HAP-1 (cell line): ENCODE measurements around the gene METTL8.
A peak's percentile ranks its signal among the peaks of the same experiment; 100 is the strongest.
"Not testable (repeated sequence)": the region's sequence is repeated elsewhere in the genome, so short reads cannot be mapped to it uniquely, and the experiment has no call there.

Experiments
- DNase-seq, 2 experiments: peaks; one replicate each; pipeline ENCODE4 v3.0.0-alpha.2; 2016 to 2020; ENCODE audit warnings: low spot score in 2 of 2
- H3K27me3 ChIP-seq: fragments of 250-450 bp; sonication (Bioruptor Pico); 2 replicates; pipeline ENCODE4 v1.5.1; 2020; ENCODE audit warnings: low read depth, mild to moderate bottlenecking, moderate library complexity
- H3K36me3 ChIP-seq: fragments of 250-450 bp; sonication (Bioruptor Pico); replicated peaks from 2 replicates; pipeline ENCODE4 v1.5.1; 2020; ENCODE audit warnings: mild to moderate bottlenecking
- H3K4me1 ChIP-seq: fragments of 250-450 bp; sonication (Bioruptor Pico); 2 replicates; pipeline ENCODE4 v1.5.1; 2020; ENCODE audit warnings: mild to moderate bottlenecking
- H3K4me3 ChIP-seq: fragments of 250-450 bp; sonication (Bioruptor Pico); 2 replicates; pipeline ENCODE4 v1.5.1; 2020; ENCODE audit warnings: mild to moderate bottlenecking, moderate library complexity
- H3K9me3 ChIP-seq: fragments of 250-450 bp; sonication (Bioruptor Pico); 2 replicates; pipeline ENCODE4 v1.5.1; 2020; ENCODE audit warnings: mild to moderate bottlenecking, moderate library complexity
- in situ Hi-C: fragments of 300-500 bp; cut with MboI; formaldehyde crosslinking; loops from 3 replicates; pipeline ENCODE4 v1.14.3; 2020; ENCODE audit warnings: low sequenced_read_pairs, inconsistent platforms, mixed read lengths

METTL8 gene

DNA sequence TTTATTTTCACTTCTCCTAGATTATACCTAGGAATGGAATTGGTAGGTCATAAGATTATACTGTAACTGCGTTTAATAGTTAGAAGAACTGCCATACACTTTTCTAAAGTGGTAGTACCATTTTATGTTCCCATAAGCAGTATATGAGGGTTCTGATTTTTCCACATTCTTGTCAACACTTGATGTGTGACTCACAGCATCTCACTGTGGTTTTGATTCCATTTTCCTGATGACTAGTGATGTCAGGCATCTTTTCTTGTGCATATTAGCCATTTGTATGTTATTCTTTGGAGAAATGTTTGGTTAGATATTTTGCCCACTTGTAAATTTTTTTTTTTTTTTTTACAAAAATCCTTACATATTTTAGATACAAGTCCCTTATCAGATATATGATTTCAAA lies 2.5 kb upstream of the METTL8 start:
- in situ Hi-C loops = no loop called here
- DNase-seq = no peak
- H3K36me3 ChIP-seq = peaks cover 29% of the 10 kb centered on the region

DNA sequence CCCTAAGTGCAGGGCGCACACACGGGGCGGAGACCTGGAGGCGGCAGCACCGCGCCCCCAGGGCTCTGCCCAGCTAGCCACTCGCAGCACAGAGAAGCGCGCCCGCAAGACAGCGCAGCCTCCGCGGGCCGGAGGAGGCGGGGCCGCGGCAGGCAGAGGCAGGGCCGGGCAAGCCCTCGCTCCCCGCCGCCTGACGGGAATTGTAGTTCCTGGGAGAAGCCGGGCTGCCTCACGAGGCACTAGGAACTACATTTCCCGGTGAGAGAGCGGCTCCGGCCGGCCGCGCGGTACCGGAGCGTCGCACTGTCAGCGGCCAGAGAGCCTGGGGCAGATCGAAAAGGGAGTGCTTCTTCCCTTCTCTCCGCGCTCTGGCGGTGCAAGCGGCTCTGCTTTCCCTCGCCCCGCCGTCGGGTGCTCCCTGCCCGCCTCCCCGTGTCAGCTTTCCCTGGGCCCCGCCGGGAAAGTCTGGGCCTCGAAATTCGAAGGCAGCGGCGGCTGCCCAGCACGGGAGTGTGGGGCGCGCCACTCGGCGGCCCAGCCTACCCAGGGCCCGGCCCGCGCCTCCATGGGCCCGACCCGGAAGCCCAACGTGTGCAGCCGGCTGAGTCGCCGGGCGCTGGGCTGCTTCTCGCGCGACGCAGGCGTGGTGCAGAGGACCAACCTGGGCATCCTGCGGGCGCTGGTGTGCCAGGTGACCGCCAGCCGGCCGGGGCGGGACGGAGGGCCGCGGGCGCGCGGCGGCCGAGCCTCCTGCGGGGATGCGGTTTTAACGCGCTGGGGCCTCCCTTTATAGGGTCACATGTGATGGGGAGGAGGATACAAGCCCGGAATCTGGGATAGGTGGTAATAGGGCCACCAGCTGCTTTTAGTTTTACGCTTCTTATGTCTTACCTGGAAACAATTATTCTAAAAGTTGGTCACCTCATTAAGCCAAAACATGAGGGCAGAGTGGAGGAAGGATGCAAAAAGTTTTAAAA lies 511 bp upstream of the METTL8 start, which contains the start of gene DCAF17:
TSS of gene DCAF17 (plus strand) at position 214 of the 977 bp plus-strand sequence. CDS start at position 566, 352 bp downstream.
- peaks cover 26% of the 10 kb centered on the region for H3K36me3 ChIP-seq
- H3K27me3 ChIP-seq = no peaks in the 10 kb centered on the region
- no peaks in the 10 kb centered on the region; the same call in 1 of the 2 replicates for H3K9me3 ChIP-seq
- DNase-seq = peak; percentile 95 to 97
- peak within 1 kb of the TSS; percentile 80 for H3K4me3 ChIP-seq
- in situ Hi-C loops = no loop called here
- H3K4me1 ChIP-seq = peaks cover 9% of the 10 kb centered on the region

More for the DNA sequence above, 2.5 kb upstream of the METTL8 start:
- Histone ChIP-seq H3K9me3 (no peaks in the 10 kb centered on the region), H3K4me3 (no peak overlapping the region), H3K4me1 (peaks cover 9% of the 10 kb centered on the region), H3K27me3 (no peaks in the 10 kb centered on the region)

DNA sequence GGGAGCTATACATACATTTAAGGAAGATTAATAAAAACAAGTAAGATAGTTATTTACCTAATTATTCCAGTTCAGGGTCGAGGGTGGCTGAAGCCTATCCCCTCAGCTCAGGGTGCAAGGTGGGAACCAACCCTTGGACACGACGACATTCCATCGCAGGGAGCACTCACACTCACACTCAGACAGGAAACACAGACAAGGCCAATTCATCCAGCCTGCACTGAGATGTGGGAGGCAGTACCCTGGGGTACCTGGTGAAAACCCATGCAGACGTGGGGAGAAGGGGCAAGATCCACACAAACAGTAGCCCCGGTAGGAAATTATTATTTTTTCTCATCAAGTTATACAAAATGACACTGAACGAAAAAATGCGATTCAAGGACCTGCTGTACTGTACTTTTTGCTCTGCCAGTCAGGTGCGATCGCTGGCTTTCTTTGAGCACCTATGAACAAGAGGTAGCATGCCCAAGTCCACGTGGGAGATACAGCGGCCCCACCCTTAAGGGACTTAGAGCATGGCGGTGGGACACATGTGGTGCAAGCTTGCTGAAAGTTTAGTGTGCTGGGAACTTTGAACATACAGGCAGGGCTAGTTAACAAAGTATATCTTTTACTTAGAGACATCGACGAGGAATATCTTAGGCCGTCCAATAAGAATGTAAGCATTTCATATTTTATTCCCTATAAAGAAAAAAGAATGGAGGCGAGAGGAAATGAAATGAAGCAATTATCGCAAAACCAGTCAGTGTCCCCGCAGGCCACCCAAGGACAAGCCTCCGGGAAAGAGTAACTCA lies 624 bp downstream of the METTL8 start:
- in situ Hi-C loops = no loop called here

DNA sequence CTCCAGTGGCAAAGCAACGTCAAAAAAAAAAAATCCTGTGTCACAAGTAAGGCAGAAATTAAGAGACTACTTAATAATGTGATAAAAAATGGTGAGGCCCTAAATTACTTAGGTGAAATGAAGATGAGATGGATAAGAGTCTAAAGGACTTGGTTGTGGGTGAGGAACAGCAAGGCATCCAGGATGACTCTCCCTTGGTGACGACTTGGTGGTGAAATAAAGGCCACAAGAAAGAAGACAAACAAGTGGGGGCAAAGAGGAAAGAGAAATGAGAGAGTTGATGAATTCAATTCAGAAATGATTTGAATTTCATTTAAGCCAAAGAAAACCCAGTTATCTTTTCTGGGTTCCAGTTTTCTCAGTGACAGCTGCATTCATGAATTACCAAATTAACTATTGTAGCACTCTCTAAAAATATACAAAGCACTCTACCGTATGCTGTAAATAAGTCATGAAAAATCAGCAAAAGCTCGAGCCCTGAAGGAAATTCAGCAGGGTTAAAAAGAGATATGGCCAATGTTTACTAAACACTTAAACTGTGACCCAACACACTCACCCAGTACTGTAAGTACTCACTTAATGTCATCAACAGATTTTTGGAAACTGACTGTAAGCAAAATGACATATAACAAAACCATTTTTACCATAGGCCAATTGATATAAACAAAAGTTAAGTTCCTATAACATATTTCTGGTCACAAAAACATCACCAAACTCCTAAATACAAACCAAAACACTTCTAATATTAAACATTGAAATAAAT lies 1.4 kb downstream of the METTL8 start:
- H3K4me1 ChIP-seq = peaks cover 9% of the 10 kb centered on the region
- in situ Hi-C loops = no loop called here
- no peaks in the 10 kb centered on the region; the same call in 1 of the 2 replicates for H3K9me3 ChIP-seq
- DNase-seq = no peak
- no peaks in the 10 kb centered on the region for H3K27me3 ChIP-seq
- H3K36me3 ChIP-seq = peaks cover 15% of the 10 kb centered on the region
- peak overlapping the region; percentile 80; the same call in 1 of the 2 replicates for H3K4me3 ChIP-seq

More for the DNA sequence above, 624 bp downstream of the METTL8 start:
- Histone ChIP-seq H3K27me3 (no peaks in the 10 kb centered on the region), H3K9me3 (no peaks in the 10 kb centered on the region; the same call in 1 of the 2 replicates), H3K4me1 (peaks cover 9% of the 10 kb centered on the region), H3K36me3 (peaks cover 23% of the 10 kb centered on the region), H3K4me3 (peak overlapping the region; percentile 80)
- DNase-seq = peak; percentile 55 to 72

DNA sequence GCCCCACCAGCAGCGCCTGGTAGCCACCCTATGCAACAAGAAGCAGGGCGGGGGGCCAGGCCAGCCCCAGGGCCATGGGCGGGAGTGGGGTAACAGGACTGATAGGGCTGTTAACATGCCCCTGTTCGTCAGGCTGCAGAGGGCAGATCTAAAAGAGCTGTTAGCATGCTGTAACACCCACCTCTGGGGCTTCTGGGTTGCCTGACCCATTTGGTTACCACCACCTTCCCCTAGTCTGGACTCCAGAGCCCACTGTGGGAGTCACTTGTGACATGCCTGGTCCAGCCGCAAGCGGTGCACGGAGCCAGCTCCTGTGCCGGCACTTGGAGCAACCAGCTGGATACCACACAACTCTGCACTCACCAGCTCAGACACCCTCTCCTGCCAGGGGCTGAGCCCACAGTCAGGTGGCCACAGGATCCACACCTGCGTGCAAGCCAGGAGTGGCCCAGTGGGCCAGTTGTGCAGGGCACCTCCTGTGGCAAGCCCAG lies 2.1 kb downstream of the METTL8 start:
- no peak overlapping the region for H3K4me3 ChIP-seq
- H3K9me3 ChIP-seq = no peaks in the 10 kb centered on the region; the same call in 1 of the 2 replicates
- DNase-seq = no peak
- H3K4me1 ChIP-seq = peaks cover 9% of the 10 kb centered on the region
- H3K27me3 ChIP-seq = no peaks in the 10 kb centered on the region
- peaks cover 9% of the 10 kb centered on the region for H3K36me3 ChIP-seq
- in situ Hi-C loops = no loop called here

DNA sequence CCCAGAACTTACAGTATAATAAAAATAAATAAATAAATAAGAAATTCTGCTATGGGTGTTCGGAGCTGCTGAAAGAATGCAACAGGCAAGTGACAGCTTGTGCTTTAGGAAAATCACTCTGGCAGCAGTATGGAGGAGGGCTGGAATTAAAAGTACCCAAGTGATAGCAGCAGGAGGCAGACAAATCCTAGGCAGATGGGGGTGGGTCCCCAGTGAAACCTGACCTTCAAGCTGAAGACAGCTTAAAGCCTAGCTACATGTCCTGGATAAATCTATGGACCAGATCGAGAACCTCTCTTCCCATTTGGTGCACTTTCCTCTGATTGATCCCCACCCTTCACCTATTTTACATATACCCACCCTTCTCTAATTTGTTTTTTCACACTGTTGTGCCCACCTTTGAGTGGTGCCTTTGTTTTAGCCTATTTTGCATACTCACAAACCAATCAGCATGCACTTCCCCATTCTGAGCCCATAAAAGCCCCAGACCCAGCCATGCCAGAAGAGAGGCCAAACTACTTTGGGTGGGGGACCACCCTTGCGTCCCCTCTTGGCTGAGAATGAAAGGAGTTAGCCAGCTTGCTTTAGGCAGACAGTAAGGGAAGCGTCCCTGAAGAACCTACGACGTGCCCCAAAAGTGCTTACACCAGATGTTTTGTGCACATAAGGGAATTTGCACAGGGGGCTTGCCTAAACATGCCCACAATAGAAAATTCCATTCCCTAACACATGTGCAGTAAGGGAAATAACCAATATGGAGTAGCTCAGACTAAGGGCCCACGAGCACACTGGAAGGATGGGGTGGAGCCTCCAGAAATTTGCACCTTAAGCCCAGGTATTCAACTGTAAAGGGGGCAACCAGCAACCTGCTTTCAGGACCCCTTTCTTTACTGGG lies 3.0 kb downstream of the METTL8 start:
- DNase-seq = no peak
- Histone ChIP-seq H3K36me3 (peaks cover 1% of the 10 kb centered on the region), H3K27me3 (no peaks in the 10 kb centered on the region), H3K4me3 (no peak overlapping the region), H3K9me3 (no peaks in the 10 kb centered on the region; the same call in 1 of the 2 replicates), H3K4me1 (peaks cover 9% of the 10 kb centered on the region)
- in situ Hi-C loops = no loop called here

DNA sequence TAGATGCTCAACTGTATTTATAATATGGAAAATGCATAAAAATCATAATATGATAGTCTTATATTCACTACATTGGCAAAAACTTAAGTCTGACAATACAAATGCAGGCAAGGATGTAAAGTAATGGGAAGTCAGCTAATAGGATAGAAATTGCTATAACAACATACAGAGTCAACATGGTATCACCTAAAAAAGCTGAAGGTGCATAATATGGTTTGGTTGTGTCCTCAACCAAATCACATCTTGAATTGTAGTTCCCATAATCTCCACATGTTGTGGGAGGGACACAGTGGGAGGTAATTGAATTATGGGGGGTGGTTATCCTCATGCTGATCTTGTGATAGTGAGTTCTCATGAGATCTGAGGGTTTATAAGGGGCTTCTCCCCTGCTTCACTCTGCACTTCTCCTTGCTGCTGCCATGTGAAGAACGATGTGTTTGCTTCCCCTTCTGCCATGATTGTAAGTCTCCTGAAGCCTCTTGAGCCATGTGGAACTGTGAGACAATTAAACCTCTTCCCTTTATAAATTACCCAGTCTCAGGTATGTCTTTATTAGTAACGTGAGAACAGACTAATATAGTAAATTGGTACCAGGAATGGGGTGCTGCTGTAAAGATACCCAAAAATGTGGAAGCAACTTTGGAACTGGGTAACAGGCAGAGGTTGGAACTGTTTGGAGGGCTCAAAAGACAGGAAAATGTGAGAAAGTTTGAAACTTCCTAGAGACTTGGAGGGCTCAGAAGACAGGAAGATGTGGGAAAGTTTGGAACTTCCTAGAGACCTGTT lies 10.9 kb downstream of the METTL8 start:
- H3K27me3 ChIP-seq, H3K4me1 ChIP-seq, DNase-seq, H3K4me3 ChIP-seq, H3K36me3 ChIP-seq: not testable (repeated sequence)
- peaks cover 24% of the 10 kb centered on the region for H3K9me3 ChIP-seq
- in situ Hi-C loops = loop anchor here (25.0 kb wide), 1 partner anchor 261 kb away; the partner anchor contains the start of gene TLK1

DNA sequence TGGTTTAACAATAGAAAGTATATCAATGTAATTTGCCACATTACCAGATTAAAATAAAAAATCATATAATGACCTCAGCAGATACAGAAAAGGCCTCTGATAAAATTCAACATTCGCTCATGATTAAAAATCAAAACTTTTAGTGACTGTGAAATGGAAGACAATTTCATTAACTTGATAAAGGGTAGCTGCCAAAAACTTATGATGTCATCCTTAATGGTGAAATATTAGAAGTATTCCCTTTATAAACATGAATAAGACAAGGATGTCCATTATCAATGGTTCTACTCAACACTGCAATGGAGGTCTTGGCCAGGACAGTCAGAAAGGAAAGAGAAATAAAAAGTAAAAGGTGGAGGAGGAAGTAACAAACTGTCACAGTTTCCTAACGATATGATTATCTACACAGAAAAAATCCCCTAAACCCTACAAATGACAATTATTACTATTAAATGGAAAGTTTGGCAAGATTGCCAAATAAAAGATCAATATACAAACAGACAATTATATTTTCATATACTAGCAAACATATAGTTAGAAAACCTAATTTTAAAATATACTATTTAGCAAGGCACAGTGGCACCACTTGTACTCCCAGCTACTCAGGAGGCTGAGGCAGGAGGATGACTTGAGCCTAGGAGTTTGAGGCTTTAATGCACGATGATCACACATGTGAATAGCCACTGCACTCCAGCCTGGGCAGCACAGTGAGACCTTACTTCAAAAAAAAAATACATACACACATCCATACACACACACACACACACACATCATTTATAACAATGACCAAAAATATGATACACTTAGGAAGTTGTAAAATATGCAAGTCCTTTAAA lies 12.8 kb downstream of the METTL8 start:
- Histone ChIP-seq H3K36me3 (no peaks in the 10 kb centered on the region; the same call in 1 of the 2 replicates), H3K9me3 (peaks cover 24% of the 10 kb centered on the region), H3K4me3 (no peak overlapping the region), H3K4me1 (no peaks in the 10 kb centered on the region), H3K27me3 (no peaks in the 10 kb centered on the region)
- in situ Hi-C loops = loop anchor here (25.0 kb wide), 1 partner anchor 259 kb away; the partner anchor contains the start of gene TLK1
- no peak for DNase-seq

DNA sequence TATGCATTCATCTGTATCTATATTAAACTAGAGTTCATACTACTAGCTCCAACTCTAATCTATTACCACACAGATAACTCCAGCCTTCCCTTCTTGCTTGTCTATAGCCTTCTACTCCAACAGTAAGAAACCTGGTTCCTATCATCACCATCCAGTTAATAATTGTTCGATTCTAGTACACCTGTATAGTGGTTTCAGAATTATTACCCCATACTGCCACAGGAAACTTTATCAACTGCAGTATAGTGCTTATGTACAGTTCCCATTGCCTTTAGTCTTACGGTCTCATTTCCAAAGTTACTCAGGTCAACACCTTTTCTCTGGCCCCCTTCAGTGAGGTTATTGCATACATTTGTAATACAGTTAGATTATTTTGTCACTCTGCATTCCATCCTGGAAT lies 14.5 kb downstream of the METTL8 start:
- in situ Hi-C loops = loop anchor here (5.0 to 25.0 kb wide), 2 partner anchors 257 to 447 kb away; partner anchors contain the start of gene TLK1
- Histone ChIP-seq H3K9me3 (peaks cover 17% of the 10 kb centered on the region), H3K27me3 (no peaks in the 10 kb centered on the region), H3K4me1 (no peaks in the 10 kb centered on the region), H3K4me3 (no peak overlapping the region), H3K36me3 (no peaks in the 10 kb centered on the region; the same call in 1 of the 2 replicates)
- no peak for DNase-seq

DNA sequence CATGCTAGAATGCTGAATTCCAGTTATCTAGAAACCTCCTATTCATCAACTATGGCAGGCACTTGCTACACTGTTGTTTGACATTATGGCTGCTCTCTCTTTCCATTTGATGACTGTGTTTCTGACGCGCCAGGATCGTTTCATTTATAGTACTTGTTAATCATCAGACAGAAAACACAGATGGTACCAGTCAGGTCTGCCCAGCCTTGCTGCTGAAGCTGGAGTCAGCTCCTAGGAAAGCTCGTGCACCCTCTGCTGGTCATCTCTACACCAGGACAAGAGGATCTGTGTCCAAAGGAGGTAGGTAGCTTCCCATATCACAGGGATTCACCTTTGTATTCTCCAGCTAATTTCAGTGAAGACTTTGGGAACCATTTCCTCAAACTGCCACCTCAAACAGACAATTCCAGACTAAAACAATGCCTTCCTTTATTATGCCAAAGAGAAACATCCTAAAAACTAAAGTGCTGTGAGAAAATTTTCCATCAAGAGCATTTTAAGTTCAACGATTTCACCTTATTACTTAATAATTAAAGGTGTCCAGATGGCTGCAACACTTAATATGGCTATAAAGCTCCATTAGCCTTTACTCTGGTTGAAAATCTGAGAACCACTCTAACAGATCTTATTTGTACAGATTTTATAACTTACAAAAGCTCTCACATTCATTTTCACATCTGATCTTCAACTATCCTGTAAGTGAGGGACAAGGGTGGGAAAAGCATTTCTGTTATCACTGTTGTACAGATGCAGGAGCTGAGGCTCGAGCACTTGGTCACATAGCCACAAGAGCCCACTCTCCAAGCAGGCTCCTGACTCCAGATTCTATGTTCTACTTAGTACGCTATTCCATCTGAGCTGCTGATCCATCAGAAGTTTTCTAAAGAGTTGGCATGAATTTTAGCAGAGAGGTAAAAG lies 17.5 kb downstream of the METTL8 start:
- Histone ChIP-seq H3K27me3 (no peaks in the 10 kb centered on the region), H3K4me3 (no peak overlapping the region), H3K36me3 (no peaks in the 10 kb centered on the region), H3K4me1 (peaks cover 3% of the 10 kb centered on the region), H3K9me3 (no peaks in the 10 kb centered on the region)
- in situ Hi-C loops = loop anchor here (5.0 to 25.0 kb wide), 2 partner anchors 254 to 444 kb away; partner anchors contain the start of gene TLK1
- peak; percentile 77 to 90 for DNase-seq
